Aorta (tissue), 5 donors: ENCODE results near the gene KRTAP20-2. TPM values are rescaled to one million over a fixed set of nuclear protein-coding genes. Genes with fewer than 3 reads are reported as not detected.

Experiments
- ATAC-seq: fragments of 200-7000 bp; cut with Tn5 transposase; one replicate; pipeline ENCODE4 v1.9.1; 2022; ENCODE audit warnings: moderate library complexity; ENCODE audit not compliant: low FRiP score
- DNase-seq, 2 donors: peaks; one replicate each; pipeline ENCODE4 v3.0.0-alpha.2; 2020
- H3K27ac ChIP-seq, 2 donors: one replicate each; pipeline ENCODE4 v1.5.1; 2013; ENCODE audit warnings: low read length in 2 of 2, mild to moderate bottlenecking in 2 of 2, moderate library complexity in 2 of 2, control low read depth in 1 of 2, inconsistent platforms in 1 of 2, low read depth in 1 of 2
- H3K27me3 ChIP-seq, 2 donors: one replicate each; pipeline ENCODE4 v1.6.1; 2013; ENCODE audit warnings: control low read depth in 1 of 2, low read length in 1 of 2, mild to moderate bottlenecking in 1 of 2, moderate library complexity in 1 of 2; ENCODE audit not compliant: insufficient read depth in 2 of 2, control insufficient read depth in 1 of 2
- H3K36me3 ChIP-seq, 2 donors: one replicate each; pipeline ENCODE4 v1.6.1; 2013; ENCODE audit warnings: control low read depth in 1 of 2, low read length in 1 of 2, mild to moderate bottlenecking in 1 of 2; ENCODE audit not compliant: insufficient read depth in 2 of 2, control insufficient read depth in 1 of 2
- H3K4me1 ChIP-seq, 2 donors: one replicate each; pipeline ENCODE4 v1.6.1; 2013; ENCODE audit warnings: low read length in 2 of 2, control low read depth in 1 of 2, mild to moderate bottlenecking in 1 of 2, moderate library complexity in 1 of 2; ENCODE audit not compliant: insufficient read depth in 2 of 2, control insufficient read depth in 1 of 2
- H3K4me3 ChIP-seq, 2 donors: one replicate each; pipeline ENCODE4 v1.5.1; 2013; ENCODE audit warnings: low read length in 2 of 2, control low read depth in 1 of 2, mild to moderate bottlenecking in 1 of 2
- H3K9me3 ChIP-seq: one replicate; pipeline ENCODE4 v1.6.1; 2013; ENCODE audit warnings: mild to moderate bottlenecking, low read length; ENCODE audit not compliant: control insufficient read depth
- WGBS, 2 donors: extraction: QIAGEN DNeasy Blood & Tissue Kit; methylation state at CpG; one replicate each; pipeline ENCODE4 v1.1.7; 2013; 5-methylcytosine and 5-hydroxymethylcytosine counted together
- intact Hi-C, 2 donors: fragments of 100-400 bp; cut with DNase I; formaldehyde crosslinking; loops; one replicate each; pipeline versions ENCODE4 v1.14.2 to v1.15.0; 2022
- polyA plus RNA-seq, 2 donors: library from polyadenylated mRNA; stranded (reverse); fragments of 200-250 nt; gene quantifications; one replicate each; pipeline ENCODE4 v1.2.3, GENCODE V29; 2013
- total RNA-seq, 2 donors: library from RNA; stranded (reverse); fragmentation: NEBNext Ultra II Directional; extraction: Animal tissue kit (Norgen Biotek cat#: 25700); gene quantifications; one replicate each; pipeline ENCODE4 v1.2.1, GENCODE V29; 2021
- donor health status: healthy with polysubstance abuse.
- donor health status: Bipolar disorder and iron deficiency.
- donor health status: DM: no; HTN: no; CAD: no.
- donor health status: DM: no; HTN: no; CAD: no.
- donor health status: DM: yes; HTN: yes; CAD: no.

KRTAP20-2 gene
- total and polyA plus RNA-seq, 4 donors, result not detected

DNA sequence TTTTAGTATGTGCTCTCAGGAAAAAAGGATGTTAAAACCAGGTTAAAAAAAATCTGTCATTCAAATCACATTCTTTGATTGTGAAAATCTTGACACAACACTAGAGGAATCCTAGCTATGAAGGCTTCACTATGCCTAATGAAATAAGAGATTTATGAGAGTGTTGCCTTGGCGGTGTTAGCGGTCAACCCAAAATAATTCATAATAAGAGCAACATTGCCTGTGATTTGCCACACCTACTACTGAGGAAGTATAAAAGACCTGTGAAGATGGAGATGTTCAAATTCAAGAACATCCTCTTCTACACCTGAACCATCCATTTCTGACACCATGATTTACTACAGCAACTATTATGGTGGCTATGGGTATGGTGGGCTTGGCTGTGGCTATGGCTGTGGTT lies 18.9 kb upstream of the KRTAP20-2 start, which contains the start of gene KRTAP20-1:
Gene KRTAP20-1 (plus strand): TSS at position 301 of the 400 bp plus-strand sequence. CDS start 30 bp downstream, at position 331.
- intact Hi-C loops, result no loop called here
- no peak for ATAC-seq
- Histone ChIP-seq H3K27ac (no peak within 1 kb of the TSS), H3K9me3 (no peaks in the 10 kb centered on the region), H3K4me1 (no peaks in the 10 kb centered on the region), H3K4me3 (no peak within 1 kb of the TSS), H3K36me3 (no peaks in the 10 kb centered on the region), H3K27me3 (no peaks in the 10 kb centered on the region)
- no peak for DNase-seq
- WGBS, 2 donors, result 59 to 68% methylated on average over 2 of the region's 2 CpGs

GRCh38 chr21:30620080-30620479 lies 14.9 kb upstream of the KRTAP20-2 start:
- Histone ChIP-seq H3K27me3 (no peaks in the 10 kb centered on the region), H3K4me3 (no peak overlapping the region), H3K36me3 (no peaks in the 10 kb centered on the region), H3K27ac (no peak overlapping the region), H3K9me3 (peaks cover 2% of the 10 kb centered on the region), H3K4me1 (no peaks in the 10 kb centered on the region)
- ATAC-seq, result no peak
- intact Hi-C loops, result no loop called here
- no peak for DNase-seq

DNA sequence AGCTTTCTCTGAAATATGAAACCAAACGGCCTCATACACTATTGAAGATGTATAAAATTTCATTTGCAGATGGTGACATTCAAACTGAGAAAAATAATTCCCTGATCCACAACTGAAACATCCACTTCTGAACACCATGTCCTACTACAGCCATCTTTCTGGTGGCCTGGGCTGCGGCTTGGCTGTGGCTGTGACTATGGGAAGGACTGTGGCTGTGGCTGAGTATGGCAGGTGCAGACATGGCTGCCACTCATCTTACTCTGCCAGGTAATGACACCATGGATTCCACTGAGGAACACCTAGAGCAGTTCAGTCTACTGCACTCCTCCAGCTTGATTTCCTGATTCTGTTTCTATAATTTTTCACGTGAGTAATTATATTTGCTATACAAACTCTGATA lies 14.5 kb upstream of the KRTAP20-2 start, which contains the start of gene KRTAP20-4:
Gene KRTAP20-4 (plus strand): TSS at position 106 of the 400 bp plus-strand sequence.
- ATAC-seq (no peak), DNase-seq (no peak)
- Histone ChIP-seq H3K4me3 (no peak within 1 kb of the TSS), H3K9me3 (peaks cover 2% of the 10 kb centered on the region), H3K27ac (no peak within 1 kb of the TSS), H3K36me3 (no peaks in the 10 kb centered on the region), H3K4me1 (no peaks in the 10 kb centered on the region), H3K27me3 (no peaks in the 10 kb centered on the region)
- intact Hi-C loops, result no loop called here
- 87 to 89% methylated on average over 3 of the region's 3 CpGs for WGBS, 2 donors

DNA sequence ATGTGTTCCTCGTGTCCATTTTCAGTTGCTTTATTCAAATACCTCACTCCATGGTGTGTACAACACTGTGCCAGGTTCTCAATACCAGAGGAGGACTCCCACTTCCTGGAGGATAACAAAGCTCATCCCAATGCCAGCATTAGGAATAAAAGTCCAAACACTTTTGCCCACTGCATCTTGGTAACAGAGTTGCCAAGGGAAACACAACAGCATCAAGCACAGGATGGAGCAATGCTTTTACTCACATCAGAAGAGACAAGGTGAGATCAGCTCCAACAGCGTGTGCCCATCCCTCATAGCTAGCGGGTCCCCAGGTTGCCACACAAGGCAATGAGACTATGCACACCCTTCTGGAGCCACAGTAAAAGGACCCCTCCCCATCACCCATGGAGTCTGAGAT lies 11.6 kb upstream of the KRTAP20-2 start:
- Histone ChIP-seq H3K36me3 (no peaks in the 10 kb centered on the region), H3K27ac (no peak overlapping the region), H3K4me1 (no peaks in the 10 kb centered on the region), H3K27me3 (no peaks in the 10 kb centered on the region), H3K4me3 (no peak overlapping the region), H3K9me3 (peaks cover 2% of the 10 kb centered on the region)
- no peak for DNase-seq
- ATAC-seq, result no peak
- 93 to 94% methylated on average over 3 of the region's 3 CpGs for WGBS, 2 donors
- intact Hi-C loops, result no loop called here

DNA sequence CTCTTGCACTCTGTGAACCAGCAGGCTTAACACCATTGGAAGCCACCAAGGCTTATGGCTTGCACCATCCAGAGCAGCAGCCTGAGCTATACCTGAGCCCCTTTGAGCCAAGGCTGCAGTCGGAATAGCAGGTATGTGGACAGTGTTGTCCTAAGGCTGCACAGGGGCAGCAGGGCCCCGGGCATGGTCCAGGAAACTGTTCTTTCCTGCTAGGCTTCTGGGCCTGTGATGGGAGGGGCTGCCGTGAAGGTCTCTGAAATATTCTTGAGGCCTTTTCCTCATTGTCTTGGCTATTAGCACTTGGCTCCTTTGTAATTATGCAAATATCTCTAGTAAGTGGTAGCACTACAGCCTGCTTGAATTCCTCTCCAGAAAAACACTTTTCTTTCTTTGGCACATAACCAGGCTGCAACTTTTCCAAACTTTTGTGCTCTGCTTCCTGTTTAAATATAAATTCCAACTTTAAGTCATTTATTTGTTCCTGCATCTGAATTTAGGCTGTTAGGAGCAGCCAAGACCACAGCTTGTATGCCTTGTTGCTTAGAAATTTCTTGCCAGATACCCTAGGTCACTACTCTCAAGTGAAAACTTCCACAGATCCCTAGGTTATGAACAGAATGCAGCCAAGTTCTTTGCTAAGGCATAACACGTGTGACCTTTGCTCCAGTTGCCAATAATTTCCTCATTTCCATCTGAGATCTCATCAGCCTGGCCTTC lies 9.4 kb upstream of the KRTAP20-2 start:
- intact Hi-C loops, result no loop called here
- no peaks in the 10 kb centered on the region for H3K27me3 ChIP-seq
- ATAC-seq (no peak), DNase-seq (no peak)
- no peaks in the 10 kb centered on the region for H3K4me1 ChIP-seq
- H3K27ac ChIP-seq, result no peak overlapping the region
- 83 to 86% methylated on average over 4 of the region's 4 CpGs for WGBS, 2 donors
- H3K36me3 ChIP-seq, result no peaks in the 10 kb centered on the region
- peaks cover 2% of the 10 kb centered on the region for H3K9me3 ChIP-seq
- no peak overlapping the region for H3K4me3 ChIP-seq

DNA sequence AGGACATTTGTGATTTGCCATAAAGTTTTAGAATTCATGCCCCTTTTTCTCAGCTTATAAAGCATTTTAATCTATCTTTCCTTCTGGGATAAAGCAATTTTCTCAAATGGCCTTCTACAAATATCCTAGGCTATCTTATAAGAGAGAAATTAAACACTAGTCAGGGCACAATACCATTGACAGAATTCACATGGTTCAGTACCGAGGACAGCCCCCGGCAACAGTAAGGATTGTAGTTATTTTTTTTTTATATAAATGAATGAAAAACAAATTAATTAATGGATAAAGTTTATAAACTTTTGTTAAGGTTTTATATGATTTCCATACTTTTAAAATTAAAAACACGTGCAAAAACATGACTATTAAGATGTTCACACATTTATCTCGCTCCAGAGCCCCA lies 6.9 kb upstream of the KRTAP20-2 start:
- H3K36me3 ChIP-seq, result no peaks in the 10 kb centered on the region
- no peak overlapping the region for H3K4me3 ChIP-seq
- ATAC-seq (no peak), DNase-seq (no peak)
- H3K27ac ChIP-seq, result no peak overlapping the region
- H3K9me3 ChIP-seq, result peaks cover 2% of the 10 kb centered on the region
- no peaks in the 10 kb centered on the region for H3K27me3 ChIP-seq
- WGBS, 2 donors, result 78 to 90% methylated on average over 4 of the region's 4 CpGs
- intact Hi-C loops, result no loop called here
- no peaks in the 10 kb centered on the region for H3K4me1 ChIP-seq

DNA sequence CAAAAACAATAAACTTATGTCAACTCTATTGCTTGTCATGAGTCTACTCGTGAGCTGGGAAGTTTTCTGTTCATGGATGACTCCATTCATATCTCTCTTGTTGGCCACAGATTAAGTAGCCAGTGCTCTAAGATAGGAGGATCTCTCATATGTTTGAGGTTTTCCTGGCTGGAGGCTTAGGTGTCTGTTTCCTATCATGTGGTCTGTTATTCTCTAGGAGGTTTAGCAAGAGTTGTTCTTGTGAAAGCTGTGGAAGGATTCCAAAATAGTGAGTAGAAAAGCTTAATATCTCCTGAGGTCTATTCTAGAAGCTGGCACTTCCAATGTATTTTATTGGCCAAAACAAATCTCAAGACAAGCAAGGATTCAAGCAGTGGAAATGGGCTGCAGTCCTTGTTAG lies 5.8 kb upstream of the KRTAP20-2 start:
- Histone ChIP-seq H3K27ac (no peak overlapping the region), H3K27me3 (no peaks in the 10 kb centered on the region), H3K9me3 (no peaks in the 10 kb centered on the region), H3K4me3 (no peak overlapping the region), H3K4me1 (no peaks in the 10 kb centered on the region), H3K36me3 (no peaks in the 10 kb centered on the region)
- DNase-seq (no peak), ATAC-seq (no peak)
- 10 to 13% methylated on average over 1 of the region's 1 CpG for WGBS, 2 donors
- intact Hi-C loops, result no loop called here

GRCh38 chr21:30638686-30639085 lies 3.7 kb downstream of the KRTAP20-2 start:
- Histone ChIP-seq H3K9me3 (no peaks in the 10 kb centered on the region), H3K36me3 (no peaks in the 10 kb centered on the region), H3K4me1 (no peaks in the 10 kb centered on the region), H3K27me3 (no peaks in the 10 kb centered on the region), H3K4me3 (no peak overlapping the region), H3K27ac (no peak overlapping the region)
- no peak for DNase-seq
- ATAC-seq, result no peak
- intact Hi-C loops, result no loop called here
- WGBS, 2 donors, result 79 to 82% methylated on average over 3 of the region's 3 CpGs

GRCh38 chr21:30642564-30642963 lies 7.6 kb downstream of the KRTAP20-2 start, which contains the start of gene KRTAP20-3:
TSS of gene KRTAP20-3 (plus strand) at chr21:30642864.
- Histone ChIP-seq H3K4me1 (no peaks in the 10 kb centered on the region), H3K9me3 (no peaks in the 10 kb centered on the region), H3K36me3 (no peaks in the 10 kb centered on the region), H3K27ac (no peak within 1 kb of the TSS), H3K4me3 (no peak within 1 kb of the TSS), H3K27me3 (no peaks in the 10 kb centered on the region)
- intact Hi-C loops, result no loop called here
- no peak for DNase-seq
- 70 to 73% methylated on average over 2 of the region's 2 CpGs for WGBS, 2 donors
- no peak for ATAC-seq
